ENCODE measurements around the gene CDH11. TPM values are rescaled to one million over a fixed set of nuclear protein-coding genes. Genes with fewer than 3 reads are reported as not detected.

Gene CDH11
- total RNA-seq, 4 donors from 2014 or later, result 51.8 to 661 (median 96.5) TPM

- DNase-seq, result no peak
- TF ChIP-seq CTCF (IDR thresholded peaks at IDR 0.05) (no peak), POLR2A (IDR thresholded peaks at IDR 0.05) (no peak)
These were observed 83.8 kb downstream of the CDH11 start for GRCh38 chr16:65038100-65038499.

DNA sequence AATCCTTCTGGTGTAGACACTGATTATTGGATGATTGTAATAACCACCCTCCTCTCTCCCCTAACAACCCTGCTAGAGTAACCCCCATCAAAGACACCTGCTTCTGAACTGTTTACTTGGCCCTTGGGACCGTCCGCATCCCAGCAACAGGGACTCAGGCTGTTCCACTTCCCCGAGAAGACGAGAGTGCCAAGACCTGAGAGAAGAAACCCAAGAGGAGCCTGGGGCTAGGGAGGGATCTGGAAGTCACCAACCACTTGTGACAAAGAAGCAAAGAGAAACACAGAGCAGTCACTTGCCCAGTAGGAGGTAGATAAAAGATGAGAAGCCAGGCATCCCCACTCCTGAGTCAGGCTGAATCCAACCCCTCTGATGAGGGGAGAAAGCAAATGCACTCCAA lies 84.3 kb downstream of the CDH11 start:
- DNase-seq, result no peak
- H3K27me3 ChIP-seq, result no peaks in the 10 kb centered on the region

More at GRCh38 chr16:65038100-65038499, 83.8 kb downstream of the CDH11 start:
- Histone ChIP-seq H3K27me3 (no peaks in the 10 kb centered on the region), H3K4me1 (no peaks in the 10 kb centered on the region), H3K27ac (no peak overlapping the region), H3K9me3 (no peaks in the 10 kb centered on the region), H3K4me3 (no peak overlapping the region), H3K36me3 (no peaks in the 10 kb centered on the region)
- intact Hi-C loops (cut with DNase I; ENCODE audit: low total_unique reads), result no loop called here

DNA sequence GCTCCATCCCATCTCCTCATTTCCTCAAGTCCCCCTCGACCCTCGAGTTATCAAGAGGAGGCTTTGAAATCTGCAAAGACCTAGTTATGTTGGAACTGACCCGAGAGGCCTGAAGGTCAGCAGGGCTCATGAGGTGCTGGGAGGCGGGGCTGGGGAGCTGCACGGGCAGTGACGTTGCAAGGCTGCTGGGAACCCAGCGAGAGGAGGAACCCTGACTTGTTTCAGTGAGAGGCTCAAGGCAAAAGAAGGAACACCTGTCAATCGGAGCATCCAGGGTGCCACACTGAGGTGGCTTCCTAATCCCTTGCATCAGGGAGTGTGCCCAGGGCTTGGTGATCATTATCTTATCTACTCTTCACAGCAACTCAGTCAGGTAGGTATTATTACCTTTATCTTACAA lies 86.9 kb downstream of the CDH11 start:
- no peaks in the 10 kb centered on the region for H3K27me3 ChIP-seq
- no peak overlapping the region for H3K27ac ChIP-seq
- no peaks in the 10 kb centered on the region for H3K9me3 ChIP-seq
- no peaks in the 10 kb centered on the region for H3K36me3 ChIP-seq
- H3K4me1 ChIP-seq, result no peaks in the 10 kb centered on the region
- no peak overlapping the region for H3K4me3 ChIP-seq
- TF ChIP-seq POLR2A (IDR thresholded peaks at IDR 0.05) (no peak), CTCF (IDR thresholded peaks at IDR 0.05) (no peak)
- no peak for DNase-seq
- intact Hi-C loops (cut with DNase I; ENCODE audit: low total_unique reads), result no loop called here

More for the DNA sequence above, 84.3 kb downstream of the CDH11 start:
- H3K9me3 ChIP-seq, result no peaks in the 10 kb centered on the region
- TF ChIP-seq POLR2A (IDR thresholded peaks at IDR 0.05) (no peak), CTCF (IDR thresholded peaks at IDR 0.05) (no peak)
- H3K4me3 ChIP-seq, result no peak overlapping the region
- no peak overlapping the region for H3K27ac ChIP-seq
- H3K36me3 ChIP-seq, result no peaks in the 10 kb centered on the region
- intact Hi-C loops (cut with DNase I; ENCODE audit: low total_unique reads), result no loop called here
- no peaks in the 10 kb centered on the region for H3K4me1 ChIP-seq

DNA sequence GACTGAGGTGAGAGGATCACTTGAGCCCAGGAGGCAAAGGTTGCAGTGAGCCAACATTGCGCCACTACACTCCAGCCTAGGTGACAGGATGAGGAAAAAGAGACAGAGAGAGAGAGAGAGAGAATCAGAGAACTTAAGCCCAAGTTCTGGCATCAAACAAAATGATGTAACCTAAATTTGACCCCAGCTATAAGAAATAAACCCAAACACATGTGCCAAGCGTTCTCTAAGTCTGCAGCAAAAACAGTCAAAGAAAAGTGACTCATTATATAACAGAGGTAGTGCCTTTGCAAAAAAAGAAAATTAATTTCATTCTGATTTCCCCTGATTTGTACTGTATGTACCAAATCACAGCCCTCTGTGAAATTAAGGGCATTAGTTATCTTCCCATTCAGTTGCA lies 89.5 kb downstream of the CDH11 start:
- H3K27me3 ChIP-seq, result no peaks in the 10 kb centered on the region
- no peak overlapping the region for H3K4me3 ChIP-seq
- no peaks in the 10 kb centered on the region for H3K36me3 ChIP-seq
- no peaks in the 10 kb centered on the region for H3K4me1 ChIP-seq
- H3K9me3 ChIP-seq, result no peaks in the 10 kb centered on the region
- no peak overlapping the region for H3K27ac ChIP-seq
- intact Hi-C loops (cut with DNase I; ENCODE audit: low total_unique reads), result no loop called here
- no peak for DNase-seq
- TF ChIP-seq POLR2A (IDR thresholded peaks at IDR 0.05) (no peak), CTCF (IDR thresholded peaks at IDR 0.05) (no peak)

- peak in 1 of 2 donors; percentile 20 for DNase-seq
- no peaks in the 10 kb centered on the region for H3K27me3 ChIP-seq
- intact Hi-C loops (cut with DNase I; ENCODE audit: low total_unique reads), result no loop called here
- H3K9me3 ChIP-seq, result no peaks in the 10 kb centered on the region
- H3K27ac ChIP-seq, result peak overlapping the region in 1 of 2 donors; percentile 53
- TF ChIP-seq CTCF (IDR thresholded peaks at IDR 0.05) (no peak), POLR2A (IDR thresholded peaks at IDR 0.05) (no peak)
- no peak overlapping the region for H3K4me3 ChIP-seq
- no peaks in the 10 kb centered on the region for H3K36me3 ChIP-seq
- no peaks in the 10 kb centered on the region for H3K4me1 ChIP-seq
These were observed 97.1 kb downstream of the CDH11 start for GRCh38 chr16:65024767-65025178.
